A549 (cell line): ENCODE measurements around the gene AP3D1. TPM values are rescaled to one million over a fixed set of nuclear protein-coding genes. Genes with fewer than 3 reads are reported as not detected.

Source experiments
- ATAC-seq, 2 experiments: fragments of 200-7000 bp in 1 of 2; fragments of >200 bp in 1 of 2; cut with Nextera tagmentation in 1 of 2; cut with Tn5 transposase in 1 of 2; 3 replicates each; pipeline versions ENCODE4 v1.8.0 to v1.9.1; 2018 to 2020; ENCODE audit warnings: mild to moderate bottlenecking in 1 of 2, moderate library complexity in 1 of 2
- CTCF ChIA-PET: fragments of 300-600 bp; sonication (Branson Sonifier 250); formaldehyde crosslinking; extraction: SDS; loops from one replicate; lab custom pipeline; 2021; ENCODE audit warnings: antibody characterized with exemption, inconsistent platforms; lab: Yijun Ruan, JAX
- POLR2A ChIA-PET: fragments of 350-600 bp; formaldehyde crosslinking; extraction: SDS; loops from one replicate; lab custom pipeline; 2021; ENCODE audit warnings: antibody characterized with exemption, inconsistent platforms; lab: Yijun Ruan, JAX
- DNase-seq, 2 experiments: peaks; one replicate each; pipeline versions ENCODE4 v3.0.0 to v3.0.0-alpha.2; 2011 to 2016; ENCODE audit warnings: low read depth in 1 of 2, low spot score in 1 of 2
- FAIRE-seq: peaks from 2 replicates; lab custom pipeline; 2011; peaks lifted over from hg19 to GRCh38; lab: Jason Lieb, UNC
- H3K27ac ChIP-seq, 2 experiments: fragments of >200 bp; sonication (Bioruptor Twin); formaldehyde crosslinking; 3 replicates each; pipeline ENCODE4 v1.5.1; 2016 to 2017
- H3K4me1 ChIP-seq: fragments of >200 bp; sonication (Bioruptor Twin); formaldehyde crosslinking; 3 replicates; pipeline ENCODE4 v1.6.1; 2016
- H3K4me2 ChIP-seq: fragments of >200 bp; sonication (Bioruptor Twin); formaldehyde crosslinking; 3 replicates; pipeline ENCODE4 v1.6.1; 2016
- H3K4me3 ChIP-seq: fragments of >200 bp; sonication (Bioruptor Twin); formaldehyde crosslinking; 3 replicates; pipeline ENCODE4 v1.5.1; 2016
- H3K9me3 ChIP-seq: fragments of >200 bp; sonication (Bioruptor Twin); formaldehyde crosslinking; 3 replicates; pipeline ENCODE4 v1.6.1; 2016
- ATOH8 ChIP-seq: fragments of 250-450 bp; sonication (Bioruptor Pico); IDR thresholded peaks from 2 replicates; pipeline ENCODE4 v1.5.0; 2020; ENCODE audit warnings: low read depth, mild to moderate bottlenecking, moderate library complexity
- BCL3 ChIP-seq: fragments of >200 bp; sonication (Bioruptor Twin); formaldehyde crosslinking; IDR thresholded peaks from 3 replicates; pipeline ENCODE4 v1.6.1; 2016
- ESRRA ChIP-seq: fragments of 150-350 bp; IDR thresholded peaks from 2 replicates; pipeline ENCODE4 v1.6.1; 2014; ENCODE audit warnings: mild to moderate bottlenecking, low read length, borderline replicate concordance
- GATA3 ChIP-seq: IDR thresholded peaks from 2 replicates; pipeline ENCODE4 v1.6.1; 2012; ENCODE audit warnings: borderline replicate concordance
- HDAC2 ChIP-seq: fragments of 200-600 bp; sonication (generic); IDR thresholded peaks from 2 replicates; pipeline ENCODE4 v1.6.1; 2016
- HOXA7 ChIP-seq: fragments of 250-450 bp; sonication (Bioruptor Pico); IDR thresholded peaks from 2 replicates; pipeline ENCODE4 v1.5.0; 2020; ENCODE audit warnings: mild to moderate bottlenecking, moderate library complexity
- KDM1A ChIP-seq: fragments of 200-600 bp; sonication (generic); IDR thresholded peaks from 2 replicates; pipeline ENCODE4 v1.6.1; 2016; ENCODE audit warnings: low read depth, mild to moderate bottlenecking
- MAZ ChIP-seq: fragments of 150-350 bp; IDR thresholded peaks from 2 replicates; pipeline ENCODE4 v1.6.1; 2014; ENCODE audit warnings: antibody characterized with exemption, low read depth, low read length, borderline replicate concordance
- NPAS2 ChIP-seq: fragments of 250-450 bp; sonication (Bioruptor Pico); IDR thresholded peaks from 2 replicates; pipeline ENCODE4 v1.8.0; 2022; ENCODE audit warnings: mild to moderate bottlenecking, moderate library complexity, borderline replicate concordance
- NR3C1 ChIP-seq: fragments of >200 bp; sonication (Bioruptor Twin); formaldehyde crosslinking; IDR thresholded peaks from 3 replicates; pipeline ENCODE4 v1.6.1; 2017
- SMC3 ChIP-seq: fragments of >200 bp; sonication (Bioruptor Twin); formaldehyde crosslinking; IDR thresholded peaks from 3 replicates; pipeline ENCODE4 v1.6.1; 2018; ENCODE audit warnings: inconsistent platforms
- SREBF2 ChIP-seq: fragments of 450-650 bp; IDR thresholded peaks from 2 replicates; pipeline ENCODE4 v1.6.1; 2014; ENCODE audit warnings: mild to moderate bottlenecking, moderate library complexity
- TP53 ChIP-seq: fragments of 250-450 bp; sonication (Bioruptor Pico); IDR thresholded peaks from 2 replicates; pipeline ENCODE4 v1.5.0; 2021; ENCODE audit warnings: mild to moderate bottlenecking, moderate library complexity
- ZC3H11A ChIP-seq: fragments of 450-650 bp; IDR thresholded peaks from 2 replicates; pipeline ENCODE4 v1.6.1; 2014; ENCODE audit warnings: antibody characterized with exemption, mild to moderate bottlenecking
- WGBS: methylation state at CpG from one replicate; pipeline ENCODE4 v1.1.6; 2017; ENCODE audit errors: missing lambda C conversion rate; 5-methylcytosine and 5-hydroxymethylcytosine counted together
- polyA plus RNA-seq, 4 experiments: library from polyadenylated mRNA; depleted of rRNA in 3 of 4; stranded (reverse); fragments of >200 nt; fragmentation: RNase III in 1 of 4; extraction: RNeasy Plus Mini Kit Qiagen cat#74134 plus additional on column Dnase treatment in 1 of 4; gene quantifications; 2 replicates in 3 of 4; 3 replicates in 1 of 4; pipeline ENCODE4 v1.2.3, GENCODE V29; 2011 to 2017
- TF ChIP-seq, protein P1 (sequence below): fragments of 250-450 bp; sonication (Bioruptor Pico); IDR thresholded peaks from 2 replicates; pipeline ENCODE4 v1.5.0; 2021; ENCODE audit warnings: mild to moderate bottlenecking, moderate library complexity, borderline replicate concordance

AP3D1 gene
- polyA plus RNA-seq, 2 of the 4 experiments (the other 2 are of a cell fraction) = 44.4 to 66.9 TPM

GRCh38 chr19:2064788-2065524 is 86.4 kb downstream of the AP3D1 start:
- H3K4me1 ChIP-seq = peaks cover 23% of the 10 kb centered on the region
- no peak overlapping the region for H3K4me3 ChIP-seq
- POLR2A ChIA-PET = no interaction called here
- peak overlapping the region; percentile 31 to 67; a peak in 4 of 6 replicates for H3K27ac ChIP-seq
- CTCF ChIA-PET = interaction anchor here (0.8 kb wide), 2 partner anchors 26 to 32 kb away, joined by 3 to 4 read pairs; partner anchors contain the start of gene IZUMO4
- H3K4me2 ChIP-seq = no peak overlapping the region
- no peaks in the 10 kb centered on the region for H3K9me3 ChIP-seq
- no peak for TF ChIP-seq ESRRA
- TF ChIP-seq ZC3H11A = no peak
- TF ChIP-seq TP53 (CRISPR knock-in tag) = no peak
- TF ChIP-seq NPAS2 (CRISPR knock-in tag) = no peak
- 75% methylated on average over 27 of the region's 38 CpGs for WGBS
- no peak for ATAC-seq
- no peak for FAIRE-seq
- DNase-seq = no peak

GRCh38 chr19:2064395-2064787 is 87.0 kb downstream of the AP3D1 start:
- ATAC-seq = no peak
- WGBS = 89% methylated on average over 13 of the region's 13 CpGs
- Histone ChIP-seq H3K4me1 (peaks cover 22% of the 10 kb centered on the region), H3K4me2 (no peak overlapping the region), H3K27ac (peak overlapping the region; percentile 31 to 67; a peak in 4 of 6 replicates), H3K4me3 (no peak overlapping the region), H3K9me3 (no peaks in the 10 kb centered on the region)
- no peak for TF ChIP-seq SREBF2
- no peak for TF ChIP-seq SMC3
- TF ChIP-seq HDAC2 = no peak
- TF ChIP-seq GATA3 = no peak
- TF ChIP-seq KDM1A = no peak
- TF ChIP-seq BCL3 = no peak
- TF ChIP-seq, protein P1, sequence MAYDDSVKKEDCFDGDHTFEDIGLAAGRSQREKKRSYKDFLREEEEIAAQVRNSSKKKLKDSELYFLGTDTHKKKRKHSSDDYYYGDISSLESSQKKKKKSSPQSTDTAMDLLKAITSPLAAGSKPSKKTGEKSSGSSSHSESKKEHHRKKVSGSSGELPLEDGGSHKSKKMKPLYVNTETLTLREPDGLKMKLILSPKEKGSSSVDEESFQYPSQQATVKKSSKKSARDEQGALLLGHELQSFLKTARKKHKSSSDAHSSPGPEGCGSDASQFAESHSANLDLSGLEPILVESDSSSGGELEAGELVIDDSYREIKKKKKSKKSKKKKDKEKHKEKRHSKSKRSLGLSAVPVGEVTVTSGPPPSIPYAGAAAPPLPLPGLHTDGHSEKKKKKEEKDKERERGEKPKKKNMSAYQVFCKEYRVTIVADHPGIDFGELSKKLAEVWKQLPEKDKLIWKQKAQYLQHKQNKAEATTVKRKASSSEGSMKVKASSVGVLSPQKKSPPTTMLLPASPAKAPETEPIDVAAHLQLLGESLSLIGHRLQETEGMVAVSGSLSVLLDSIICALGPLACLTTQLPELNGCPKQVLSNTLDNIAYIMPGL = no peak
- no peak for TF ChIP-seq NR3C1
- TF ChIP-seq TP53 (CRISPR knock-in tag) = no peak
- TF ChIP-seq ESRRA = no peak
- DNase-seq = no peak
- ChIA-PET CTCF (interaction anchor here (0.8 kb wide), 2 partner anchors 27 to 33 kb away, joined by 3 to 4 read pairs; partner anchors contain the start of gene IZUMO4), POLR2A (no interaction called here)
- FAIRE-seq = no peak

DNA sequence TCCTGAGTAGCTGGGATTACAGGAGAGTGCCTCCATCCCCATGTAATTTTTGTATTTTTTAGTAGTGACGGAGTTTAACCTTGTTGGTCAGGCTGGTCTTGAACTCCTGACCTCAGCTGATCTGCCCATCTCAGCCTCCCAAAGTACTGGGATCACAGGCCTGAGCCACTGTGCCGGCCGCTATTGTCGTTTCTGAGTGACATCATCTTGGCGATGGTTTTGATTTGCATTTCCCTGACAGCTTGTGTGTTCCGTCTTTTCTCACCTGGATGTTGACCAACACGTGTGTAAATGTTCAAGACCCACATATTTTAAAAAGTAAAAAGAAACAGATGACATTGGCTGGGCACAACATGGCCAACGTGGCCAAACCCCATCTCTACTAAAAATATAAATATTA is 87.5 kb downstream of the AP3D1 start:
- CTCF ChIA-PET = interaction anchor here (0.6 to 1.7 kb wide), 3 partner anchors 24 to 44 kb away, joined by 3 to 8 read pairs (median 3); no protein-coding TSS in a partner anchor
- H3K9me3 ChIP-seq = no peaks in the 10 kb centered on the region
- DNase-seq (no peak), FAIRE-seq (no peak), ATAC-seq (no peak)
- TF ChIP-seq MAZ = no peak
- no peak for TF ChIP-seq HOXA7 (CRISPR knock-in tag)
- TF ChIP-seq ATOH8 (CRISPR knock-in tag) = no peak
- no peak for TF ChIP-seq TP53 (CRISPR knock-in tag)
- no peak for TF ChIP-seq NR3C1
- TF ChIP-seq ESRRA = no peak
- no peak for TF ChIP-seq ZC3H11A
- no peak overlapping the region for H3K4me2 ChIP-seq
- H3K27ac ChIP-seq = peak overlapping the region in 1 of 2 experiments; percentile 31; a peak in 1 of 6 replicates
- 94% methylated on average over 8 of the region's 8 CpGs for WGBS
- H3K4me1 ChIP-seq = peaks cover 26% of the 10 kb centered on the region
- no peak overlapping the region for H3K4me3 ChIP-seq
- POLR2A ChIA-PET = interaction anchor here (0.6 kb wide), 1 partner anchor 28 kb away, joined by 5 read pairs; no protein-coding TSS in a partner anchor
